ENCODE measurements around the gene PRSS22. TPM values are rescaled to one million over a fixed set of nuclear protein-coding genes. Genes with fewer than 3 reads are reported as not detected.

Gene PRSS22
- total and polyA plus RNA-seq, 2 experiments from 2014 or later: 1.3 to 2.0 TPM

GRCh38 chr16:2854700-2855309 is 3.2 kb downstream of the PRSS22 start:
- Mint-ChIP-seq H3K27me3 (ENCODE audit: insufficient read depth, low read depth, poor library complexity) (peaks cover 19% of the 10 kb centered on the region), H3K36me3 (ENCODE audit: low read depth) (peaks cover 9% of the 10 kb centered on the region), H3K4me1 (peaks cover 3% of the 10 kb centered on the region), H3K4me3 (no peak overlapping the region), H3K9me3 (peaks cover 16% of the 10 kb centered on the region), H3K27ac (no peak overlapping the region)
- Histone ChIP-seq H3K4me3 (no peak overlapping the region), H3K27me3 (ENCODE audit: insufficient read depth) (peaks cover 16% of the 10 kb centered on the region), H3K79me2 (replicated peaks; ENCODE audit: insufficient read depth) (no peaks in the 10 kb centered on the region), H3K27ac (ENCODE audit: low read depth) (no peak overlapping the region), H2AFZ (no peak overlapping the region), H3K36me3 (ENCODE audit: insufficient read depth) (no peaks in the 10 kb centered on the region), H3K4me2 (no peak overlapping the region), H3K9me2 (ENCODE audit: insufficient read depth) (no peaks in the 10 kb centered on the region), H3K4me1 (ENCODE audit: insufficient read depth) (peaks cover 3% of the 10 kb centered on the region; the same call in 1 of the 2 replicates), H3F3A (replicated peaks; ENCODE audit: low read depth) (no peaks in the 10 kb centered on the region), H4K20me1 (replicated peaks; ENCODE audit: insufficient read depth) (no peaks in the 10 kb centered on the region)
- TF ChIP-seq JUNB (IDR thresholded peaks at IDR 0.05; ENCODE audit: unreplicated experiment) (no peak), CTCF (conservative IDR thresholded peaks at IDR 0.05; ENCODE audit: low read depth in 2 of 2) (peak; percentile 69 to 97), ETS1 (IDR thresholded peaks at IDR 0.05) (no peak), EZH2 (IDR thresholded peaks at IDR 0.05; ENCODE audit: low read depth, unreplicated experiment) (no peak)
- DNase-seq (ENCODE audit: low spot score) (peak; percentile 71), ATAC-seq (no peak)

GRCh38 chr16:2853531-2854073 is 4.4 kb downstream of the PRSS22 start:
- Histone ChIP-seq H3K27me3 (ENCODE audit: insufficient read depth) (peaks cover 10% of the 10 kb centered on the region), H3K4me1 (ENCODE audit: insufficient read depth) (no peaks in the 10 kb centered on the region), H2AFZ (no peak overlapping the region), H3K4me2 (no peak overlapping the region), H3K27ac (ENCODE audit: low read depth) (no peak overlapping the region), H3F3A (replicated peaks; ENCODE audit: low read depth) (no peaks in the 10 kb centered on the region), H3K4me3 (no peak overlapping the region), H3K9me2 (ENCODE audit: insufficient read depth) (no peaks in the 10 kb centered on the region), H4K20me1 (replicated peaks; ENCODE audit: insufficient read depth) (no peaks in the 10 kb centered on the region), H3K36me3 (ENCODE audit: insufficient read depth) (no peaks in the 10 kb centered on the region), H3K79me2 (replicated peaks; ENCODE audit: insufficient read depth) (no peaks in the 10 kb centered on the region)
- peaks cover 9% of the 10 kb centered on the region for H3K36me3 Mint-ChIP-seq (ENCODE audit: low read depth)
- peaks cover 17% of the 10 kb centered on the region for H3K27me3 Mint-ChIP-seq (ENCODE audit: insufficient read depth, low read depth, poor library complexity)
- H3K4me1 Mint-ChIP-seq: peaks cover 3% of the 10 kb centered on the region
- no peak for DNase-seq (ENCODE audit: low spot score)
- H3K27ac Mint-ChIP-seq: no peak overlapping the region
- no peak for ATAC-seq
- no peak overlapping the region for H3K4me3 Mint-ChIP-seq
- H3K9me3 Mint-ChIP-seq: peaks cover 16% of the 10 kb centered on the region
- TF ChIP-seq ETS1 (IDR thresholded peaks at IDR 0.05) (no peak), POLR2AphosphoS5 (IDR thresholded peaks at IDR 0.05; ENCODE audit: low read depth) (no peak), CREB1 (CRISPR knock-in tag; IDR thresholded peaks at IDR 0.05; ENCODE audit: low read depth) (no peak), EZH2 (IDR thresholded peaks at IDR 0.05; ENCODE audit: low read depth, unreplicated experiment) (no peak), STAT1 (IDR thresholded peaks at IDR 0.05; ENCODE audit: unreplicated experiment) (no peak), ZNF331 (CRISPR knock-in tag; IDR thresholded peaks at IDR 0.05; ENCODE audit: low read depth) (no peak), CTCF (conservative IDR thresholded peaks at IDR 0.05; ENCODE audit: low read depth in 2 of 2) (no peak), NANOG (IDR thresholded peaks at IDR 0.05; ENCODE audit: borderline replicate concordance) (no peak), REST (IDR thresholded peaks at IDR 0.05; ENCODE audit: unreplicated experiment) (no peak)

All from GM23338 (cell line).